Epithelial cell of proximal tubule (primary cell): ENCODE measurements around the gene CACNB4. TPM values are rescaled to one million over a fixed set of nuclear protein-coding genes. Genes with fewer than 3 reads are reported as not detected.

Source experiments
- DNase-seq: peaks from one replicate; pipeline ENCODE4 v3.0.0-alpha.2; 2011; ENCODE audit warnings: low read depth
- H3K4me3 ChIP-seq: 2 replicates; pipeline ENCODE4 v1.5.1; 2011; ENCODE audit warnings: low read depth, mild to moderate bottlenecking, low read length
- CTCF ChIP-seq: conservative IDR thresholded peaks from 2 replicates; pipeline ENCODE4 v1.5.1; 2012; ENCODE audit warnings: low read depth, mild to moderate bottlenecking, low read length
- total RNA-seq: library from RNA; depleted of rRNA; stranded (reverse); fragments of >200 nt; gene quantifications from 2 replicates; pipeline ENCODE4 v1.2.3, GENCODE V29; 2015

Gene CACNB4
- total RNA-seq, 1 donor from 2014 or later = 0.52 TPM

GRCh38 chr2:152055366-152056108 is 43.3 kb downstream of the CACNB4 start:
- no peak for DNase-seq
- no peak overlapping the region for H3K4me3 ChIP-seq
- TF ChIP-seq CTCF = no peak

- H3K4me3 ChIP-seq = no peak overlapping the region
- DNase-seq = no peak
- no peak for TF ChIP-seq CTCF
Measured at GRCh38 chr2:152054593-152054992, 44.3 kb downstream of the CACNB4 start.

- TF ChIP-seq CTCF = no peak
- no peak for DNase-seq
Measured at GRCh38 chr2:152051436-152051835, 47.4 kb downstream of the CACNB4 start.

GRCh38 chr2:152050915-152051314 is 47.9 kb downstream of the CACNB4 start:
- DNase-seq = no peak
- TF ChIP-seq CTCF = no peak
- H3K4me3 ChIP-seq = no peak overlapping the region

More at GRCh38 chr2:152051436-152051835, 47.4 kb downstream of the CACNB4 start:
- no peak overlapping the region for H3K4me3 ChIP-seq

GRCh38 chr2:152050341-152050740 is 48.5 kb downstream of the CACNB4 start:
- TF ChIP-seq CTCF = no peak
- no peak overlapping the region for H3K4me3 ChIP-seq
- no peak for DNase-seq

- no peak for DNase-seq
- no peak overlapping the region for H3K4me3 ChIP-seq
- TF ChIP-seq CTCF = no peak
Measured at GRCh38 chr2:152049541-152049940, 49.3 kb downstream of the CACNB4 start.
